ENCODE data around the gene OPN3. TPM values are rescaled to one million over a fixed set of nuclear protein-coding genes. Genes with fewer than 3 reads are reported as not detected.

The OPN3 gene
- polyA plus RNA-seq, 2 of the 4 experiments (the other 2 are of a cell fraction): 41.0 to 144 TPM

DNA sequence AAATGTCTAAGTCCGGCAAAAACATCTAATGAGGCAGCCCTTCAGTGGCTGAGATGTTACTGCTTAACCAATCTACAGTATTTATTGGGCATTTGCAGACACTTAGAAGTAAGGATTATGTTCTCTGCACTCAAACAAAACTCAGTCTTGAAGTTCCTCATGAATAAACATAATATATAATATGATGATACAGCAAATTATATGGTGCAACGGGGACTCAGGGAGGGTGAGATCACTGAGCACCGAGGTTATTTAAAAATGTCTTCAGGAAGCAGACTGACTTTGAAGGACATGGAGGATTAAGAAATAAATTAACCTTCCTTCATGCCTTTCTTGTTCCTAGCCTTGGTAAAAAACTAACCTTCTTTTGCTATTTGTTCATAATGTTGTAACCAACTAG is 39.8 kb upstream of the OPN3 start:
- Histone ChIP-seq H3K4me2 (no peak overlapping the region), H3K27ac (no peak overlapping the region), H3K9me3 (no peaks in the 10 kb centered on the region), H3K4me3 (no peak overlapping the region), H3K4me1 (no peaks in the 10 kb centered on the region)
- ChIA-PET POLR2A (no interaction called here), CTCF (no interaction called here)
- no peak for TF ChIP-seq NPAS2 (CRISPR knock-in tag; IDR thresholded peaks at IDR 0.05; ENCODE audit: borderline replicate concordance)
- TF ChIP-seq MAFK (IDR thresholded peaks at IDR 0.05; ENCODE audit: partially characterized antibody): peak; percentile 94
- TF ChIP-seq ELK1 (IDR thresholded peaks at IDR 0.05; ENCODE audit: low read depth, low read length): no peak
- 64% methylated on average over 3 of the region's 3 CpGs for WGBS (ENCODE audit: missing lambda C conversion rate)
- FAIRE-seq: no peak
- DNase-seq (ENCODE audit: low read depth in 1 of 2, low spot score in 1 of 2): no peak
- ATAC-seq: no peak

DNA sequence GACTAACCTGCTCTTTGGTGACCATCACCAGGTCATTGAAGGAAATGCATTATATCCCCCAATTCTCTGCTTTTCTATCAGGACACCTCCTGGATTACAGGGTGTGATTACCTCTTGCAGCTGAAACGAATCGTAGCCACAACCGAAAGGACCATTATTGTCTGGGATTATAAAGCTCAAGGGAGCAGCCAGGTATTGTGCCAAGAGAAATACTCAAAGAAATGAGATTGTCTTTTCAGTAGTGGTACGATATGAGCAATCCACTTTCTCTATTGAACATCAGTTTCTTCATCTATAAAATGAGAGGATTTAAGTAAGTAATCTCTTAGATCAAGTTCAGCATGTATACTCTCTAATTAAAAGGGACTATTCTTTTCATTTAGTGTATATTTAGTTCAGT is 39.2 kb upstream of the OPN3 start:
- Histone ChIP-seq H3K27ac (no peak overlapping the region), H3K4me3 (no peak overlapping the region), H3K4me1 (no peaks in the 10 kb centered on the region), H3K4me2 (no peak overlapping the region), H3K9me3 (no peaks in the 10 kb centered on the region)
- ChIA-PET POLR2A (no interaction called here), CTCF (no interaction called here)
- DNase-seq (ENCODE audit: low read depth in 1 of 2, low spot score in 1 of 2) (no peak), ATAC-seq (no peak), FAIRE-seq (no peak)
- no peak for TF ChIP-seq ESRRA (IDR thresholded peaks at IDR 0.05; ENCODE audit: borderline replicate concordance, low read length)
- no peak for TF ChIP-seq EHF (CRISPR knock-in tag; IDR thresholded peaks at IDR 0.05)
- TF ChIP-seq ZSCAN20 (CRISPR knock-in tag; IDR thresholded peaks at IDR 0.05): no peak
- TF ChIP-seq USF2 (IDR thresholded peaks at IDR 0.05): no peak
- no peak for TF ChIP-seq ZC3H11A (IDR thresholded peaks at IDR 0.05)
- no peak for TF ChIP-seq CHD2 (IDR thresholded peaks at IDR 0.05; ENCODE audit: low read length, partially characterized antibody)
- no peak for TF ChIP-seq RCOR1 (IDR thresholded peaks at IDR 0.05; ENCODE audit: low read depth, low read length)
- no peak for TF ChIP-seq NPAS2 (CRISPR knock-in tag; IDR thresholded peaks at IDR 0.05; ENCODE audit: borderline replicate concordance)
- WGBS (ENCODE audit: missing lambda C conversion rate): 79% methylated on average over 4 of the region's 4 CpGs

DNA sequence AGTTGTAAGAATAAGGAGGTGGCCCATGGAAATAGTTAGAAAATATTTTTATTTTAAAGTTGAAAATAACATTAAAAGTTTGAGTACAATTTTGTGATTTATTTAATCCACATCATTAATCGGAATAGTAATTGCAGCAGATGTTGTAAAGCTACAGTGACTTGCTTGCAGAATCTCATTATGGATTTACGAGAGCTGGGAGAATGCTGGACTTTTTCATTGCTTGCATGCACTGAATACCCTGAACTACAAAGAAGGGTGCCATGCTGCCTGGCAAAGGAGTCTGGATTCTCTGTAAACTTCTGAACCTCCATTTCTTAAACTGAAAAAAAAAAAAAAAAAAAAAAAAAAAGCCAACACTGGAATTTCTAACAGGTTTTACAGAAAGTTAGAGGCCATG is 38.4 kb upstream of the OPN3 start:
- FAIRE-seq: no peak
- POLR2A ChIA-PET: no interaction called here

More for the DNA sequence above, 38.4 kb upstream of the OPN3 start:
- H3K4me3 ChIP-seq: no peak overlapping the region
- no peaks in the 10 kb centered on the region for H3K9me3 ChIP-seq
- TF ChIP-seq MAZ (IDR thresholded peaks at IDR 0.05; ENCODE audit: borderline replicate concordance, low read depth, low read length) (no peak), SREBF2 (IDR thresholded peaks at IDR 0.05) (no peak), EHMT2 (IDR thresholded peaks at IDR 0.05; ENCODE audit: low read depth) (no peak), FOSB (CRISPR knock-in tag; IDR thresholded peaks at IDR 0.05) (no peak), TFCP2L1 (CRISPR knock-in tag; IDR thresholded peaks at IDR 0.05) (no peak), GATA3 (IDR thresholded peaks at IDR 0.05; ENCODE audit: borderline replicate concordance) (no peak), HOXB13 (CRISPR knock-in tag; IDR thresholded peaks at IDR 0.05; ENCODE audit: low read depth) (no peak), SMC3 (IDR thresholded peaks at IDR 0.05) (no peak), JUN (IDR thresholded peaks at IDR 0.05) (no peak)
- TF ChIP-seq, protein P1, sequence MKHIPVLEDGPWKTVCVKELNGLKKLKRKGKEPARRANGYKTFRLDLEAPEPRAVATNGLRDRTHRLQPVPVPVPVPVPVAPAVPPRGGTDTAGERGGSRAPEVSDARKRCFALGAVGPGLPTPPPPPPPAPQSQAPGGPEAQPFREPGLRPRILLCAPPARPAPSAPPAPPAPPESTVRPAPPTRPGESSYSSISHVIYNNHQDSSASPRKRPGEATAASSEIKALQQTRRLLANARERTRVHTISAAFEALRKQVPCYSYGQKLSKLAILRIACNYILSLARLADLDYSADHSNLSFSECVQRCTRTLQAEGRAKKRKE (CRISPR knock-in tag; IDR thresholded peaks at IDR 0.05; ENCODE audit: low read depth): no peak
- TF ChIP-seq, protein P2, sequence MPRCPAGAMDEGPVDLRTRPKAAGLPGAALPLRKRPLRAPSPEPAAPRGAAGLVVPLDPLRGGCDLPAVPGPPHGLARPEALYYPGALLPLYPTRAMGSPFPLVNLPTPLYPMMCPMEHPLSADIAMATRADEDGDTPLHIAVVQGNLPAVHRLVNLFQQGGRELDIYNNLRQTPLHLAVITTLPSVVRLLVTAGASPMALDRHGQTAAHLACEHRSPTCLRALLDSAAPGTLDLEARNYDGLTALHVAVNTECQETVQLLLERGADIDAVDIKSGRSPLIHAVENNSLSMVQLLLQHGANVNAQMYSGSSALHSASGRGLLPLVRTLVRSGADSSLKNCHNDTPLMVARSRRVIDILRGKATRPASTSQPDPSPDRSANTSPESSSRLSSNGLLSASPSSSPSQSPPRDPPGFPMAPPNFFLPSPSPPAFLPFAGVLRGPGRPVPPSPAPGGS (IDR thresholded peaks at IDR 0.05): no peak
- TF ChIP-seq, protein P3, sequence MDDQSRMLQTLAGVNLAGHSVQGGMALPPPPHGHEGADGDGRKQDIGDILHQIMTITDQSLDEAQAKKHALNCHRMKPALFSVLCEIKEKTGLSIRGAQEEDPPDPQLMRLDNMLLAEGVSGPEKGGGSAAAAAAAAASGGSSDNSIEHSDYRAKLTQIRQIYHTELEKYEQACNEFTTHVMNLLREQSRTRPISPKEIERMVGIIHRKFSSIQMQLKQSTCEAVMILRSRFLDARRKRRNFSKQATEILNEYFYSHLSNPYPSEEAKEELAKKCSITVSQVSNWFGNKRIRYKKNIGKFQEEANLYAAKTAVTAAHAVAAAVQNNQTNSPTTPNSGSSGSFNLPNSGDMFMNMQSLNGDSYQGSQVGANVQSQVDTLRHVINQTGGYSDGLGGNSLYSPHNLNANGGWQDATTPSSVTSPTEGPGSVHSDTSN (IDR thresholded peaks at IDR 0.05): no peak
- CTCF ChIA-PET: no interaction called here
- DNase-seq (ENCODE audit: low read depth in 1 of 2, low spot score in 1 of 2): no peak
- H3K4me2 ChIP-seq: no peak overlapping the region
- no peak for ATAC-seq
- H3K4me1 ChIP-seq: no peaks in the 10 kb centered on the region
- 89% methylated on average over 2 of the region's 2 CpGs for whole genome bisulfite sequencing (ENCODE audit: missing lambda C conversion rate)
- H3K27ac ChIP-seq: no peak overlapping the region
